ENCODE data around the gene USP24.

GRCh38 chr1:55246896-55247295 lies 31.7 kb upstream of the USP24 start:
- TF ChIP-seq CTCF (IDR thresholded peaks at IDR 0.05; ENCODE audit: low read depth, low read length) (no peak), EZH2phosphoT487 (IDR thresholded peaks at IDR 0.05; ENCODE audit: low read depth) (no peak)
